ENCODE results near the gene GRM2. TPM values are rescaled to one million over a fixed set of nuclear protein-coding genes. Genes with fewer than 3 reads are reported as not detected.

Gene GRM2
- total and polyA plus RNA-seq, 10 of the 15 experiments (the other 5 are each of a cell fraction or from before 2014, with no cell fraction given): 0.01 to 0.14 (median 0.06) TPM; not detected in 5

- no peaks in the 10 kb centered on the region for H4K20me1 ChIP-seq (ENCODE audit: control insufficient read depth, insufficient read depth)
- POLR2A ChIA-PET: interaction anchor here (0.6 kb wide), 1 partner anchor 43 kb away, joined by 3 read pairs; no protein-coding TSS in a partner anchor
- no peaks in the 10 kb centered on the region for H3K4me1 ChIP-seq (ENCODE audit: control insufficient read depth, insufficient read depth, low read length)
- intact Hi-C loops (cut with micrococcal nuclease; ENCODE audit: unreplicated experiment): no loop called here
- no peak overlapping the region for H2AFZ ChIP-seq (ENCODE audit: control insufficient read depth, low read depth, low read length)
- BruUV-seq (replicated peaks): no TSS peak
- ATAC-seq (no peak), FAIRE-seq (no peak), DNase-seq (ENCODE audit: low read depth, low spot score) (no peak)
- peaks cover 9 to 10% of the 10 kb centered on the region in 2 experiments for H3K36me3 ChIP-seq (ENCODE audit: control insufficient read depth in 2 of 2, insufficient read depth in 2 of 2, low read length in 1 of 2)
- RAD21 ChIA-PET (ENCODE audit: unreplicated experiment): no interaction called here
- H3K79me2 ChIP-seq (ENCODE audit: control insufficient read depth, insufficient read depth, low read length): no peaks in the 10 kb centered on the region
- H3K27ac ChIP-seq (ENCODE audit: control insufficient read depth, insufficient read depth): no peak overlapping the region
- SMC1A ChIA-PET (ENCODE audit: uncharacterized antibody, unreplicated experiment): no interaction called here
- H3K9ac ChIP-seq (ENCODE audit: control insufficient read depth, insufficient read depth, low read length): no peak overlapping the region
- in situ Hi-C loops (cut with MboI): no loop called here
- no peaks in the 10 kb centered on the region for H3K27me3 ChIP-seq (replicated peaks in 1 of 2; ENCODE audit: control insufficient read depth in 2 of 2, insufficient read depth in 2 of 2, low read length in 1 of 2)
- 95% methylated on average over 14 of the region's 14 CpGs for WGBS (ENCODE audit: insufficient coverage, insufficient replicate concordance, low lambda C conversion rate, missing lambda C conversion rate)
- CTCF ChIA-PET: interaction anchor here (1.4 kb wide), 1 partner anchor 10 kb away, joined by 4 read pairs; no protein-coding TSS in a partner anchor
- no peak for TF ChIP-seq ZNF687 (IDR thresholded peaks at IDR 0.05)
- no peak for TF ChIP-seq RAD51 (IDR thresholded peaks at IDR 0.05)
- TF ChIP-seq SREBF2 (IDR thresholded peaks at IDR 0.05; ENCODE audit: low read length): no peak
- TF ChIP-seq, protein P1, sequence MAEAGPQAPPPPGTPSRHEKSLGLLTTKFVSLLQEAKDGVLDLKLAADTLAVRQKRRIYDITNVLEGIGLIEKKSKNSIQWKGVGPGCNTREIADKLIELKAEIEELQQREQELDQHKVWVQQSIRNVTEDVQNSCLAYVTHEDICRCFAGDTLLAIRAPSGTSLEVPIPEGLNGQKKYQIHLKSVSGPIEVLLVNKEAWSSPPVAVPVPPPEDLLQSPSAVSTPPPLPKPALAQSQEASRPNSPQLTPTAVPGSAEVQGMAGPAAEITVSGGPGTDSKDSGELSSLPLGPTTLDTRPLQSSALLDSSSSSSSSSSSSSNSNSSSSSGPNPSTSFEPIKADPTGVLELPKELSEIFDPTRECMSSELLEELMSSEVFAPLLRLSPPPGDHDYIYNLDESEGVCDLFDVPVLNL (IDR thresholded peaks at IDR 0.05; ENCODE audit: low read depth, low read length): no peak
- no peak for TF ChIP-seq POU2F2 (IDR thresholded peaks at IDR 0.05; ENCODE audit: borderline replicate concordance, low read depth, low read length)
- TF ChIP-seq BHLHE40 (IDR thresholded peaks at IDR 0.05; ENCODE audit: borderline replicate concordance in 1 of 2, low read depth in 2 of 2, low read length in 1 of 2): no peak
- no peak for TF ChIP-seq TAF1 (IDR thresholded peaks at IDR 0.05; ENCODE audit: borderline replicate concordance, low read depth, low read length)
- no peak for TF ChIP-seq CBX5 (IDR thresholded peaks at IDR 0.05; ENCODE audit: low read depth)
- H3K4me2 ChIP-seq (ENCODE audit: control insufficient read depth, insufficient read depth): no peak overlapping the region
- no peak overlapping the region for H3K4me3 ChIP-seq
- H3K9me3 ChIP-seq (replicated peaks; ENCODE audit: control insufficient read depth, insufficient read depth, low read length): no peaks in the 10 kb centered on the region
These were observed 44.4 kb upstream of the GRM2 start for GRCh38 chr3:51662456-51662855.
